GM19468 (cell line): ENCODE measurements around the gene KIF13A.
"Not testable (repeated sequence)": the region's sequence is repeated elsewhere in the genome, so short reads cannot be mapped to it uniquely, and the experiment has no call there.

ENCODE experiments used
- ATAC-seq: cut with Tn5 transposase; IDR thresholded peaks from one replicate; pipeline ENCODE4 v1.9.1; 2021; ENCODE audit warnings: mild to moderate bottlenecking, moderate library complexity, moderate number of reproducible peaks; ENCODE audit not compliant: unreplicated experiment; ENCODE audit errors: extremely low read depth

KIF13A gene

GRCh38 chr6:17972074-17972952, 15.1 kb downstream of the KIF13A start:
- no peak for ATAC-seq

DNA sequence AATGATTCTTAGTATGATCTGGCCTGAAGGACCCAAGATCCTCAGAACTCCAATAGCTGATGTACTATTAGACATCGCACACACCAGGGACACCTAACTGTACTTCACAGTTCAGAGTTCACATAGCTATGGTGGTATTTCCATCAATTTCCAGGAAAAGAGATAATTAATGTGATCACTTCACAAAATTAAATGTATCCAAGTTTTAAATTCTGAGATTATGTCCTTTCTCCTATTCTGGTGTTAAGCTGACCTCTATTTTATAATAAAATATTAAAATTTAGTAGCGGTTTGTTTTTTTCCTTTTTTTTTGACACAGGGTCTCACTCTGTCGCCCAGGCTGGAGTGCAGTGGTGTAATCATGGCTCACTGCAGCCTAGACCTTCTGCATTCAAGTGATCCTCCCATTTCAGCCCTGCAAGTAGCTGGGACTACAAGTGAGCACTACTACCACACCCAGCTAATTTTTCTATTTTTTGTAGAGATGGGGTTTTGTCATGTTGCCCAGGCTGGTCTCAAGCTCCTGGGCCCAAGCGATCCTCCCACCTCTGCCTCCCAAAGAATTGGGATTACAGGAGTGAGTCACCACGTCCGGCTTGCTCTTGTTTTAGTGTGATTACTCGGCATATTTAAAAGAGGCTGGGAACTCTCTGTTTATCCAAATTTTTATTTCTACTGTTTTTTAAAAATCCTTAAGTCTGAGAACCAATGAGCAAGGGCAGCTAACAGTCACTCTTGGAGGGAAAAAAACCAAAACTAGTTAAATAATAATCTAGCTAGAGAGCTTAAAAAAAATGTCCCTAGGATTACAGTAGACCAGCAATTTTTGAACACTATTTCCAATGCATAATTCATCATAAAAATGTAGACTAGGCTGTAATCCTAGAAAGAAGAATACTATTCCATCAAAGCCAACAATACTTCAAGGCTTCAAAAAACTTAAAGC, 16.0 kb downstream of the KIF13A start:
- ATAC-seq, result no peak

GRCh38 chr6:17968876-17969275, 18.6 kb downstream of the KIF13A start:
- ATAC-seq, result no peak

GRCh38 chr6:17967668-17968518, 19.5 kb downstream of the KIF13A start:
- ATAC-seq, result no peak

DNA sequence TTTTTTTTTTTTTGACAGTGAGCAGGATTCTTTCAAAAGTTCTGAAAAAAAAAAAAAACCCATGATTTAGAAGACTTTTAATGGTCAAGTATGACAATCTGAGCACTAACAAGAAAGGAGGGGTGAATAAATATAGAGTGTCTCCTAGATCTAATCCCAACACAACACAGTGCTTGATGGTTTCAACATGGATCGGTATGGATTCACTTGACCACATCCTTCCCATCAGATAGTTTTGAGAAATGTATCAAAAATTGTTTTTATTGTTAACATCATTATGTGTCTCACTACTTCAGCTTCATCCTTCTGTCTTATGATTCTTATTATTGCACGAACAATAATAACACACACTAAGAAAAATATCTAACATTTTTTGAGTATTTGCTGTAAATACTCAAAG, 21.0 kb downstream of the KIF13A start:
- ATAC-seq, result no peak

- no peak for ATAC-seq
These were observed 22.0 kb downstream of the KIF13A start for GRCh38 chr6:17965397-17965796.

- no peak for ATAC-seq
These were observed 22.8 kb downstream of the KIF13A start for GRCh38 chr6:17964633-17965032.

GRCh38 chr6:17962436-17963031, 24.9 kb downstream of the KIF13A start:
- no peak for ATAC-seq

GRCh38 chr6:17959302-17959701, 28.1 kb downstream of the KIF13A start:
- no peak for ATAC-seq

DNA sequence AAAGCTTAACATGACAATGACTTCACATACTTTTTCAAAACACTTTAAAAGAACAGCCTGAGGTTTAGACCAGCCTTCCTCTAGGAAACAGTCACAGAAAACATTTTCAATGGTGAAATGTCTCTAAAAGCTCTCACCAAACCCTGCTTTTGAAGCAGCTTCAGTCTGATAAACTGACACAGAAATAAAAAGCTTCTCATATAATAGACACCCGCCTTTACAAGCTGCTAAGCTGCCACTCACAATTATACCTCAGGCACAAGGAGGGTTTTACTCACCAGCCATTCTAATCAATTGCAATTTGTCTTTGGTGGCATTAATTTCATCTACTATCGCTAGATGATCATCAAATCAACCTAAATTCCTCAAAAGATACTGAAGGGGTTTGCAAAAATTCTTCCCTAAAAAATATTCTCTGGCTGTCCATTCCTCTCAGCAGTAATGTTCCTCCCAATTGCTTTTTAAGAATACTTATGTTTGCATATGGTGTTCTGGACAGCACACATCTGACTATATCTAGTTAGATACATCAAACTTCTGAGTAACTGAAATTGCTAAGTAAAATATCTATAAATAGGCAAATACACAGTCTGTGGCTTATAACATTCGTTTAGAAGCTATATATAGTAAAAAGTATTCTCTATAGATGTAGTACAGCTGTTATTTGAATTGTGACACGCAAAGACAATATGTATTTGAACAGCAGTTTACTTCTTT, 29.4 kb downstream of the KIF13A start:
- ATAC-seq, result no peak

DNA sequence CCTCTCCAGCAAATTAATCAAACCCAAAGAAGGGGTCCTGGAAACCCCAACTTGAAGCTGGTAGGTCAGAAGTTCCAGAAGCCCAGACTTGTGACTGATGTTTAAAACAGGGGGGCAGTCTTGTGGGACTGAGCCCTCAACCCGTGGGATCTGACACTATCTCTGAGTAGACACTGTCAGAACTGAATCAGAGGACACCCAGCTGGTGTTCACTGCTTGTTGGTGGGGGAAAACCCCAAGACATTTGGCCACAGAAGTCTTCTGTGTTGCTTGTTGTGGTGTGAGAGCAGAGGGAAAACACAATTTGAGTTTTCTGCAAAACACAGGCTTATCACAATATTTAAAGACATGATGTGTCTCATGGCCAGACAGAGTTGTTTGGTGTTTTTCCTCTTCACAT, 29.9 kb downstream of the KIF13A start:
- ATAC-seq, result no peak

- ATAC-seq, result no peak
These were observed 30.3 kb downstream of the KIF13A start for GRCh38 chr6:17957086-17957485.

- no peak for ATAC-seq
These were observed 37.3 kb downstream of the KIF13A start for GRCh38 chr6:17950095-17950494.

DNA sequence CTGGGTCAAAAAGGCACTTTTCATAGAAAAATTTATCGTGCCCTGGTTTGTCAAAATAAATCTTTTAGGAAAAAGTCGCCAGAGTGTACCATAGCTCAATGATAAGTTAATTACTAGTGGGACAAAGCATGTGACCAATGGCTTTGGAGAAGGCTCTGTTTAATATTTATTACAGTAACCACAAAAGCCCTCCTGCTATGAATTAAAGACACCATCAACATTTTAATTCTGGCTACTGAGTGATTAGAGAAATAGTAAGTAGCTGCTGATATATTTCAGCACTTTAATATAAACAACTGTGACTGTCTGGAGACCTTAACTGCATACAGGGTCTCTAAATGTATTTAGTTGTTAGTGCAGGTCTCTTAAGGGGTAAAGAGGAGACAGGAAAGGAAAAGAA, 38.3 kb downstream of the KIF13A start:
- no peak for ATAC-seq

GRCh38 chr6:17948725-17949124, 38.7 kb downstream of the KIF13A start:
- ATAC-seq, result no peak

- not testable (repeated sequence) for ATAC-seq
These were observed 39.9 kb downstream of the KIF13A start for GRCh38 chr6:17947574-17947973.

GRCh38 chr6:17945575-17945974, 41.9 kb downstream of the KIF13A start:
- no peak for ATAC-seq

DNA sequence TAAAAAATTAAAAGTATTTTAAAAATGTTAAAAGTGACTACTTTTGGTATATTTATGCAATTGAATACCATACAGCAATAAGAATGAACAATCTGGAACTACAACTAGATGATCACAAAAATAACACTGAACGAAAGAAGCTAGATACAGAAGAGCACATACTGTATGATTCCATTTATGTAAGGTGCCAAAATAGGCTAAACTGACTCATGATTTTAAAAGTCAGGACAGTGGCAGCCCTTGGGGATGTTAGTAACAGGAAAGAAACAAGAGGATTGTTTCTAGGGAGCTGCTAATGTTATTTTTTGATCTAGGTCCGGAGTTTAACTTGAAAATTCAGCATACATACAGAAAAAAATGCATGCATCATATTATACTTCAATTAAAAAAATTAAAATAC, 42.3 kb downstream of the KIF13A start:
- ATAC-seq, result no peak

GRCh38 chr6:17941318-17941717, 46.1 kb downstream of the KIF13A start:
- no peak for ATAC-seq
